SKM-1 treated with dmso at 0.1 percent for 144 hours (cell line): ENCODE results near the gene EAPP.
"Not testable (repeated sequence)": the region's sequence is repeated elsewhere in the genome, so short reads cannot be mapped to it uniquely, and the experiment has no call there.

Experiments used
- DNase-seq: peaks from one replicate; lab custom pipeline; 2025; ENCODE audit not compliant: unreplicated experiment; lab: John Stamatoyannopoulos, UW

The EAPP gene

DNA sequence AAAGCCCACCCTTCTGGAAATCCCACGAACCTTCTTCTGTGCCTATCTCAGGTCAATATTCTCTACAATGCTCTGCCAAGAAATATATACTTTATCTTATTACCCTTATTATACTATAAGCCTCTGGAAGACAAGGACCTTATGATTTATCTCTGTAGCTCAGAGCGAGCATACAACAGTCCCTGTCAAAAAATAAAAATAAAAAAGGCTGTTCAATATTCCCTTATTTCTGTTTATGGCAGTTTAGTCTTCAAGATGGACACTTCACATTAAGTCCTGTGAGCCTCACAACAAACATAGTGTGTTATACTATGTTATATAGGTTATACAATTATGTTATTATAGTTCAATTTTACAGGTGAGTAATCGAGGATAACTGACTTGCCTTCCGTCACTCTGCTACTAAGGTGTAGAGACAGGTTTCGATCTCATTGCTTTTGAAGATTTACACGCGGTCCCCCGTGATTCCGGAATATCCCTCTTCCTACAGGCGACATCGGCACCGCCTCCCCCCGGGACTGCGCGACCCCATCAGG lies 562 bp downstream of the EAPP start:
- no peak for DNase-seq

DNA sequence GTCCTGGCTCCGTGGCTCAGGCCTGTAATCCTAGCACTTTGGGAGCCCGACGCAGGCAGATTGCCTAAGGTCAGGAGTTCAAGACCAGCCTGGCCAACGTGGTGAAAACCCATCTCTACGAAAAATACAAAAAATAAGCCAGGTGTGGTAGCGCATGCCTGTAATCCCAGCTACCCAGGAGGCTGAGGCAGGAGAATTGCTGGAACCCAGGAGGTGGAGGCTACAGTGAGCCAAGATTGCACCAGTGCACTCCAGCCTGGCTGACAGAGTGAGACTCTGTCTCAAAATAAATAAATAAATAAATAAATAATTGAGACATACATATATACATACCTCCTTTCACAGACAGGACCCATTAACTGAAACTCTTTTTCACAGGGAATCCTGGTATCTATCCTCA lies 1.4 kb downstream of the EAPP start:
- DNase-seq: not testable (repeated sequence)

GRCh38 chr14:34537677-34538009 lies 1.9 kb downstream of the EAPP start:
- DNase-seq: no peak

DNA sequence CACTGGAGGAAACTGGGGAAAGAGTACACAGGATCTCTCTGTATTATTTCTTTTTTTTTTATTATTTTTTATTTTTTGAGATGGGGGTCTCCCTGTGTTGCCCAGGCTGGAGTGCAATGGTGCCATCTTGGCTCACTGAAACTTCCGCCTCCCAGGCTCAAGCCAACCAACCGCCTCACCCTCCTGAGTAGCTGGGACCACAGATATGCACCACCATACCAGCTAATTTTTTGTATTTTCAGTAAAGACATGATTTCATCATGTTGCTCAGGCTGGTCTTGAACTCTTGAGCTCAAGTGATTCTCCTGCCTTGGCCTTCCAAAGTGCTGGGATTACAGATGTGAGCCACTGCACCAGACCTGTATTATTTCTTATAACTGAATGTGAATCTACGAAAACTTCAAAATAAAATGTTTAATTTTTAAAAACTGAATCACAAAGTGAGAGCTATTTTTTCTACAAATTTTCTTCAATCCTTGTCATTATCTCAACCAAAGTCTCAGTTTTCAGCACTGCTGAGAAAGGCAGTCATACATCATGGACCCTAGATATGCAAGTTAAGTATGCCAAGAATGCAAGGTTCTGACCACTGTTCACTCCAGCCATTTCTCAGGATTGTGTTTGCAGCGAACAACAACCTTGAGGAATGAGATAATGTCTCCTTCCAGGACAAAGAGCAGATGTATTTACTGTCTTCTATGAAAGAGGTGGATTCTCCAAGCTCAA lies 2.4 kb downstream of the EAPP start:
- DNase-seq: no peak

DNA sequence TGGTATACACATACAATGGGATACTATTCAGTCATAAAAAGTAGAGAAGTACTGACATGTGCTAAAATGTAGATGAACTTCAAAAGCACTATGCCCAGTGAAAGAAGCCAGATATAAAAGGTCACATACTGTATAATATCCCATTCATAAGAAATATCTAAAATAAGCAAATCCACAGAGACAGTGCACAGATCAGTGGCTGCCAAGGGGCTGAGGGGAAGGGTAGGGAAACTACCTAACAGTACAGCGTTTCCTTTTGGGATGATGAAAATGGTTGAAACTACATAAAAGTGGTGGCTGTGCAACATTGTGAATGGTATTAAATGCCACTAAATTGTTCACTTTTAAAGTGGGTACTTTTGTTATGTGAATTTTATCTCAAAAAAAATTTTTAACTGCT lies 11.9 kb downstream of the EAPP start:
- no peak for DNase-seq

DNA sequence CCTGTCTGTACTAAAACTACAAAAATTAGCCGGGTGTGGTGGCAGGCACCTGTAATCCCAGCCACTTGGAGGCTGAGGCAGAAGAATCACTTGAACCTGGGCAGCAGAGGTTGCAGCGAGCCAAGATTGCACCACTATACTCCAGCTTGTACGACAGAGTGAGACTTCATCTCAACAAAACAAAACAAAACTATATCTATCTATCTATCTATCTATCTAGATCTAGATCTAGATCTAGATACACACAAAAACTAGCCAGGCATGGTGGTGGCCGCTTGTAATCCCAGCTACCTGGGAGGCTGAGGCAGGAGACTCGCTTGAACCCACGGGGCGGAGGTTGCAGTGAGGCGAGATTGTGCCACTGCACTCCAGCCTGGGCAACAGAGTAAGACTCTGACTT lies 15.3 kb downstream of the EAPP start:
- DNase-seq: not testable (repeated sequence)

- DNase-seq: no peak
Observed at GRCh38 chr14:34522496-34522895, 17.0 kb downstream of the EAPP start.

GRCh38 chr14:34521071-34521470 lies 18.4 kb downstream of the EAPP start:
- not testable (repeated sequence) for DNase-seq

DNA sequence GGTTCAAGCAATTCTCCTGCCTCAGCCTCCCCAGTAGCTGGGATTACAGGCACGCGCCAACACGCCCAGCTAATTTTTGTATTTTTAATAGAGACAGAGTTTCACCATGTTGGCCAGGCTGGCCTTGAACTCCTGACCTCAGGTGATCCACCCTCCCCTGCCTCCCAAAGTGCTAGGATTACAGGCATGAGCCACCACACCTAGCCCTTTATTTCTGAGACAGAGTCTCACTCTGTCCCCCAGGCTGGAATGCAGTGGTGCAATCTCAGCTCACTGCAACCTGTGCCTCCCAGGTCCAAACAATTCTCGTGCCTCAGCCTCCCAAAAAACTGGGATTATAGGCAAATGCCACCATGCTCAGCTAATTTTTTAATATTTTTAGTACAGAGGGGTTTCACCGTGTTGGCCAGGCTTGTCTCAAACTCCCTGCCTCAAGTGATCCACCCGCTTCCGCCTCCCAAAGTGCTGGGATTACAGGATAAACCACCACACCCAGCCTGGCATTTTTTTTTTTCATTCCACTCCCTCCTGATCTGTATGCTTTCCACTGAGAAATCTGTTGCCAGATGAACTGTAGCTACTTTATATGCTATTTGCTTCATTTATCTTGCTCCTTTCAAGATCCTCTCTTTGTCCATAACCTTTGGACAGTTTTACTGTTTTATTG lies 19.1 kb downstream of the EAPP start:
- DNase-seq: not testable (repeated sequence)

- DNase-seq: no peak
Observed at GRCh38 chr14:34507884-34508283, 31.6 kb downstream of the EAPP start.

DNA sequence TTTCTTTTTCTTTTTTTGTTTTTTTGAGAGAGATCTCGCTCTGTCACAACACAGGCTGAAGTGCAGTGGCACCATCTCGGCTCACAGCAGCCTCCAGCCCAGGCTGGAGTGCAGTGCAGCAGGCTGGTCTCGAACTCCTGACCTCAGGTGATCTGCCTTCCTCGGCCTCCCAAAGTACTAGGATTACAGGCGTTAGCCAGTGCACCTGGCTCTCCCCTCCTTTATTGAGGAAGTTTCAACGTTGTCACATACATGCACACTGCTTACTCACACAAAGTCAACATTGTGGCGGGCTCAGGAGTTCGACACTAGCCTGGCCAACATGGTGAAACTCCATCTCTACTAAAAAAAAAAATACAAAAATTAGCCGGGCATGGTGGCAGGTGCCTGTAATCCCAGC lies 32.0 kb downstream of the EAPP start:
- no peak for DNase-seq

GRCh38 chr14:34505124-34505491 lies 34.4 kb downstream of the EAPP start:
- DNase-seq: not testable (repeated sequence)

DNA sequence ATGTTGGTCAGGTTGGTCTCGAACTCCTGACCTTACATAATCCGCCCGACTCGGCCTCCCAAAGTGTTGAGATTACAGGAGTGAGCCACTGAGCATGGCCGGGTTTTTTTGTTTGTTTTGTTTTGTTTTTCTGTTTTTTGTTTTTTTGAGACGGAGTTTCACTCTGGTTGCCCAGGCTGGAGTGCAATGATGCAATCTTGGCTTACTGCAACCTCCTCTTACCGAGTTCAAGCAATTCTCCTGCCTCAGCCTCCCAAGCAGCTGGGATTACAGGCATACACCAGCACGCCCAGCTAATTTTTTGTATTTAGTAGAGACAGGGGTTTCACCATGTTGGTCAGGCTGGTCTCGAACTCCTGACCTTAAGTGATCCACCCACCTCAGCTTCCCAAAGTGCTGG lies 35.5 kb downstream of the EAPP start:
- not testable (repeated sequence) for DNase-seq

DNA sequence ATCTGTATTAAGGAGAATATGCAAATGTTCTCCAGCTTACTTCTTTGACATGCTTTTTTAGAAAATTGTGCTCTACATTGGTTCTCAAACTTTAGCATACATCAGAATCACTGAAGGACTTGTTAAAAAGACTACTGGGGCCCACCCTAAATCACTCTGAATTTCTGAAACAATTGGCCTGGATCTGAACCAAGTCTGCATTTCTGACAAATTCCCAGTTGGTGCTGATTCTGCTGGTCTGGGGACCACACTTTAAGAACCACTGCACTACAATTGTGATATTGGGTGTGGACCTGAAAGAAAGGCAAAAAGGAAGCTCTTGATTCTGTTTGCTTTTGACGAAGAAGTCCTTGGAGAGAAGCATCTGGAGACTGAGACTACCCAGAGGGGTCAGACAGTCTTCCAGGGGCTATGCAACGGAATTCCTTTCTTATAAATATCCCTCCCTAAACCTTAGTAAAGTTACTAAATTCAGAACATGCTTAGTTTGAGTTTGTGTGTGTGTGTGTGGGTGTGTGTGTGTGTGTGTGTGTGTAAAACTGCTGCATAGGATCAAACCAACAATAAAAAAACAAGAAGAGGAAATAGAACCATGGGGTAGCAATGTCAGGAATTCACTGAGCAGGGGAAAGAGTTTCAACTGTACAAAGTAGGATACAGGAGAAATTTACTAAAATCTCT lies 36.8 kb downstream of the EAPP start:
- DNase-seq: no peak

DNA sequence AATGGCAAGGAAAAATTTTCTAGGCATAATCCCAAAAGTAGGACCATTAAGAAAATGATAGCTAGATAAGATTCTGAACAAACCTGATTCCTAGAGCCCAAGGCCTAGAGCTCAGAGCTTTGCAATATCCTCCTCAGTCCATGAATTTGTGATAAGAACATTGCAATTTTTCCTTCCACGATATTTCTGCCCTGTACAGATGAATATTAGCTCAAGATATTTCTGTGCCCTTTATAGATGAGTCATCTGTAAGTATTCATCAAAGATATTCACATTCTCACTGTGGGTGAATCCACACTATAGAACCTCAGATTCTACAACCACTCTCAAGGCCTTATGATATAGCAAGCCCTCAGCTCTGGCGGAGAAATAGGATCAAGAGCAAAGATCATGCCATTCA lies 37.5 kb downstream of the EAPP start:
- DNase-seq: no peak

DNA sequence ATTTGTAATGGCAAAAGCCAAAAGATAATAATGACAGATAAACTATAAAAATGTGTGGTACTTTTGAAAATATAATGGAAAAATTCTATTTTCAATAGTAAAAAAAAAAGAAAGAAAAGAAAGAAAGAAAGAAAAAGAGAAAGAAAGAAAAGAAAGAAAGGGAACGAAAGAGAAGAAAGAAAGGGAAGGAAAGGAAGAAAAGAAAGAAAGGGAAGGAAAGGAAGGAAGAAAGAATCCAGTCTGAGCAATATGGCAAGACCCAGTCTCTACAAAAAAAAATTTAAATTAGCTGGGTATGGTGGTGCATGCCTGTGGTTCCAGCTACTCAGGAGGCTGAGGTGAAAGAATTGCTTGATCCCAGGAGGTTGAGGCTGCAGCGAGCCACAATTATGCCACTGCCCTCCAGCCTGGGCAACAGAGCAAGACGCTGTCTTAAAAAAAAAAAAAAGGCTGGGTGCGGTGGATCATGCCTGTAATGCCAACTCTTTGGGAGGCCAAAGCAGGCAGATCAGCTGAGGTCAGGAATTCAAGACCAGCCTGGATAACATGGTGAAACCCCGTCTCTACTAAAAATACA lies 38.4 kb downstream of the EAPP start:
- DNase-seq: no peak

DNA sequence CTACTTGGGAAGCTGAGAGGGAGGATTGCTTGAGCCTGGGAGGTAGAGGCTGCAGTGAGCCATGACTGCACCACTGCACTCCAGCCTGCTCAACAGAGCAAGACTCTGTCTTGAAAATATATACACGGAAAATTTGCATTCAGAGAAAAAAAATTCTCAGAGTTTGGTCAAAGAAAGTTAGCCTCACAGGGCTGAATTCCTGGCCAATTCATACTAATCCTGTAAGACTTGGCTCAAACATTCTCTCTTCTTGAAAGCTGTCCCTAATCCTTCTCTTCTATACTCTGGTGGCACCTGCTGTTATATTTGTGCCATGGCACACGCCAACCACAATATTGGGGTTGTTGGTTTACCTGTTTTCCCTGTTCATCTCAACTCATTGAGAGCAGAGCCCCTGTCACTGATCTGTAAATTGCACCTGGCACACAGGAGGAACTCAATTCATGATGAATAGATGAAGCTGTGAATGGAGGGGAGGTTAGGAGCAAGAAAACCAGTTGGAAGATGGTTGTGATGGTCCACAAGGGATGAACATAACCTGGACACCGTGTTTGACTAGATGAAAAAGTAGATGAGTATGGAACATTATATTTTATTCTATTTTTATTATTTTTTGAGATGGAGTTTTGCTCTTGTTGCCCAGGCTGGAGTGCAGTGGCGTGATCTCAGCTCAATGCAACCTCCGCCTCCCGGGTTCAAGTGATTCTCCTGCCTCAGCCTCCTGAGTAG lies 40.7 kb downstream of the EAPP start:
- DNase-seq: no peak

GRCh38 chr14:34496679-34497513 lies 42.6 kb downstream of the EAPP start:
- no peak for DNase-seq

DNA sequence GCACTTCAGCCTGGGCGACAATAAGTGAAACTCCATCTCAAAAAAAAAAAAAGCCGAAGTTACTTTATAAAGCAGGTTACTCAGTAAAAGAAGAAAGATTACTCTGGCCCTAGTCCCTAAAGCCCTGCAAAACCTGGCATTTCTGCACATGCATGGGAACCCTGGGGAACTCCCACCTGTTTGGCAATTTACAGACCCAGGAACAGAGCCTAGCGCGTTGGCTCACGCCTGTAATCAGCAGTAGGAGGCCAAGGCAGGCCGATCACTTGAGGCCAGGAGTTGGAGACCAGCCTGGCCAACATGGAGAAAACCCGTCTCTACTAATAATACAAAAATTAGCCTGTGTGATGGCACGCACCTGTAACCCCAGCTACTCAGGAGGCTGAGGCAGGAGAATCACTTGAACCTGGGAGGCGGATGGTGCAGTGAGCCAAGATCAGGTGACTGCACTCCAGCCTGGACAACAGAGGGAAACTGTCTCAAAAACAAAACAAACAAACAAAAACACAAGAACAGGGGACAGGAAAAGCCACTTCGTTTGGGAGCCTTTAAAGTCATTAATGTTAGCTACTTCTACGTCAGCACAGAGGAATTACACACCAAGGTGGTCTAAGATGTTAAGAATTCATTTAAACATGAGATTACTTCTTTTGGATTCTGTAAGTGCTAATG lies 43.4 kb downstream of the EAPP start:
- no peak for DNase-seq

DNA sequence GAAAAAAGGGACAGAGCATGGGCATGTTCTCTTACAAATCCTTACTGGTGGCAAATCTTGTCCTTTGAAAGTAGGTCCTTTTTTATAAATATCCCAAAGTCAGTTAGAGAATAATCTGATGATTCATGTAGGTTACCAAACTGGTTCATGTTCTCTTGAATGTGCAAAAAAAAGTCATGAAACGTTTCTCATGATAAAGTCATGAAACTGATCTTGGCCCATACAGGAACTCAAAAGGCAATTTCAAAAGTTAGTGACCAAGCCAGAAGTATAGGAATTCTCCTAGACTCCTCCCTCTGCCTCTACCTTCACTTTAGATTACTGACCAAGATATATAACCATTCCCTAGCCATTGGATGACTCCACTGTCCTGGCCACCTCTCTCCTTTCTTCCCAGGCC lies 50.2 kb downstream of the EAPP start:
- no peak for DNase-seq
